ENCODE data around the gene XXYLT1. TPM values are rescaled to one million over a fixed set of nuclear protein-coding genes. Genes with fewer than 3 reads are reported as not detected.

The XXYLT1 gene
- polyA plus RNA-seq, 2 of the 4 experiments (the other 2 are of a cell fraction): 11.9 to 12.0 TPM

DNA sequence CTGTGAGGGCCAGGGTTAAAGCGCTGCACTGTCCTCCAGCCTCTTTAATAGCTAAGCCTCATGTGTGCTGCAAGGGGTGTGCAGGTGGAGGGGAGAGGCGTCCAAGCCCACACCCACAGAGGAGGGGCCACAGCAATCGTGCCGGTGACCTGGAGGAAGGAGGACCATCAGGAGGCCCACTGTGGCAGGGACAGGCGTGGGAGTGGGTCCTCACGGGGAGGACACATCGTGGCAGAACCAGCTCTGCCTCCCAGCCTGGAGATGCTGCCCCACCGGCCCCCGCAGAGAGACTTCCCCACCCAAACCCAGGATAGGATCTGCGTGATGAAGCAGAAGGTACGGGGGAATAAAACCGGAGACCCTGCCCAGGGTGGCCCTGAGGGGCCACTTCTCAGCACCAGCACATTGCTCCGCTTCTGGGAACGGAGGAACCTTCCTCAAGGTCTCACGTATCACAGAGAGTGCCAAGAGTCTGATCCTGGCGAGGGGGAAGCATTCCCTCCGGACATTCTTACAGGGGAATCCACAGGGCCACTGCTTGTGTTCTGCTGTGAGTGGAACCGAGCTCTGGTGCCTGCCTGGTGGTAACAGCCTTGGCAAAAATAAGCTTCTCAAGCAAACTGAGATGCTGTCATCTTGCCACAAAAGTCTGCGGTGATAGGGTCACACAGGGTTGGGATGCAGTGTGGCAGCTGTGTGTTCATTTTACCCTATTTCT, 199.8 kb downstream of the XXYLT1 start:
- CTCF ChIA-PET: no interaction called here
- no peak for DNase-seq (ENCODE audit: low read depth in 1 of 2, low spot score in 1 of 2)

GRCh38 chr3:195070336-195070735, 200.6 kb downstream of the XXYLT1 start:
- Histone ChIP-seq H3K4me2 (no peak overlapping the region), H3K4me3 (no peak overlapping the region), H3K27ac (no peak overlapping the region), H3K9me3 (no peaks in the 10 kb centered on the region), H3K4me1 (no peaks in the 10 kb centered on the region)
- ATAC-seq: no peak
- no peak for DNase-seq (ENCODE audit: low read depth in 1 of 2, low spot score in 1 of 2)
- TF ChIP-seq CBX8 (IDR thresholded peaks at IDR 0.05) (no peak), ZNF302 (CRISPR knock-in tag; IDR thresholded peaks at IDR 0.05) (no peak), SREBF2 (IDR thresholded peaks at IDR 0.05) (no peak), HOXB13 (CRISPR knock-in tag; IDR thresholded peaks at IDR 0.05; ENCODE audit: low read depth) (no peak), EHF (CRISPR knock-in tag; IDR thresholded peaks at IDR 0.05) (no peak), NFE2L2 (conservative IDR thresholded peaks at IDR 0.05; ENCODE audit: low read length) (no peak)
- TF ChIP-seq, protein P1, sequence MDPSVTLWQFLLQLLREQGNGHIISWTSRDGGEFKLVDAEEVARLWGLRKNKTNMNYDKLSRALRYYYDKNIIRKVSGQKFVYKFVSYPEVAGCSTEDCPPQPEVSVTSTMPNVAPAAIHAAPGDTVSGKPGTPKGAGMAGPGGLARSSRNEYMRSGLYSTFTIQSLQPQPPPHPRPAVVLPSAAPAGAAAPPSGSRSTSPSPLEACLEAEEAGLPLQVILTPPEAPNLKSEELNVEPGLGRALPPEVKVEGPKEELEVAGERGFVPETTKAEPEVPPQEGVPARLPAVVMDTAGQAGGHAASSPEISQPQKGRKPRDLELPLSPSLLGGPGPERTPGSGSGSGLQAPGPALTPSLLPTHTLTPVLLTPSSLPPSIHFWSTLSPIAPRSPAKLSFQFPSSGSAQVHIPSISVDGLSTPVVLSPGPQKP (IDR thresholded peaks at IDR 0.05; ENCODE audit: low read depth, low read length): no peak
- TF ChIP-seq, protein P2, sequence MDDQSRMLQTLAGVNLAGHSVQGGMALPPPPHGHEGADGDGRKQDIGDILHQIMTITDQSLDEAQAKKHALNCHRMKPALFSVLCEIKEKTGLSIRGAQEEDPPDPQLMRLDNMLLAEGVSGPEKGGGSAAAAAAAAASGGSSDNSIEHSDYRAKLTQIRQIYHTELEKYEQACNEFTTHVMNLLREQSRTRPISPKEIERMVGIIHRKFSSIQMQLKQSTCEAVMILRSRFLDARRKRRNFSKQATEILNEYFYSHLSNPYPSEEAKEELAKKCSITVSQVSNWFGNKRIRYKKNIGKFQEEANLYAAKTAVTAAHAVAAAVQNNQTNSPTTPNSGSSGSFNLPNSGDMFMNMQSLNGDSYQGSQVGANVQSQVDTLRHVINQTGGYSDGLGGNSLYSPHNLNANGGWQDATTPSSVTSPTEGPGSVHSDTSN (IDR thresholded peaks at IDR 0.05): no peak
- 68% methylated on average over 6 of the region's 6 CpGs for WGBS (ENCODE audit: missing lambda C conversion rate)
- FAIRE-seq: no peak
- ChIA-PET POLR2A (no interaction called here), CTCF (no interaction called here)

More for the DNA sequence above, 199.8 kb downstream of the XXYLT1 start:
- Histone ChIP-seq H3K4me3 (no peak overlapping the region), H3K9me3 (no peaks in the 10 kb centered on the region), H3K4me1 (no peaks in the 10 kb centered on the region), H3K4me2 (no peak overlapping the region), H3K27ac (no peak overlapping the region)
- TF ChIP-seq RFX5 (IDR thresholded peaks at IDR 0.05): no peak
- no peak for TF ChIP-seq TFCP2L1 (CRISPR knock-in tag; IDR thresholded peaks at IDR 0.05)
- TF ChIP-seq EP300 (IDR thresholded peaks at IDR 0.05): no peak
- TF ChIP-seq EHMT2 (IDR thresholded peaks at IDR 0.05; ENCODE audit: low read depth): no peak
- TF ChIP-seq MAZ (IDR thresholded peaks at IDR 0.05; ENCODE audit: borderline replicate concordance, low read depth, low read length): no peak
- TF ChIP-seq, protein P3, sequence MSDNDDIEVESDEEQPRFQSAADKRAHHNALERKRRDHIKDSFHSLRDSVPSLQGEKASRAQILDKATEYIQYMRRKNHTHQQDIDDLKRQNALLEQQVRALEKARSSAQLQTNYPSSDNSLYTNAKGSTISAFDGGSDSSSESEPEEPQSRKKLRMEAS (IDR thresholded peaks at IDR 0.05): no peak
- TF ChIP-seq FOSL2 (IDR thresholded peaks at IDR 0.05): no peak
- no peak for TF ChIP-seq FOSL2 (CRISPR knock-in tag; IDR thresholded peaks at IDR 0.05)
- no peak for TF ChIP-seq ZFP36 (IDR thresholded peaks at IDR 0.05; ENCODE audit: borderline replicate concordance, partially characterized antibody)
- TF ChIP-seq GATA3 (IDR thresholded peaks at IDR 0.05; ENCODE audit: borderline replicate concordance): no peak
- WGBS (ENCODE audit: missing lambda C conversion rate): 91% methylated on average over 13 of the region's 19 CpGs
- POLR2A ChIA-PET: interaction anchor here (1.0 kb wide), 1 partner anchor 22 kb away, joined by 4 read pairs; no protein-coding TSS in a partner anchor
- ATAC-seq (no peak), FAIRE-seq (no peak)

- FAIRE-seq (no peak), ATAC-seq (no peak), DNase-seq (ENCODE audit: low read depth in 1 of 2, low spot score in 1 of 2) (no peak)
- 93% methylated on average over 11 of the region's 33 CpGs for WGBS (ENCODE audit: missing lambda C conversion rate)
- H3K4me1 ChIP-seq: no peaks in the 10 kb centered on the region
- no peak overlapping the region for H3K4me3 ChIP-seq
- ChIA-PET CTCF (no interaction called here), POLR2A (no interaction called here)
- H3K9me3 ChIP-seq: no peaks in the 10 kb centered on the region
- TF ChIP-seq HEYL (CRISPR knock-in tag; IDR thresholded peaks at IDR 0.05) (no peak), MYC (IDR thresholded peaks at IDR 0.05; ENCODE audit: borderline replicate concordance, low read length) (no peak), ZSCAN20 (CRISPR knock-in tag; IDR thresholded peaks at IDR 0.05) (no peak), HES2 (IDR thresholded peaks at IDR 0.05) (no peak), POLR2A (IDR thresholded peaks at IDR 0.05; ENCODE audit: low read length) (no peak), USF2 (IDR thresholded peaks at IDR 0.05) (no peak), NFE2L2 (conservative IDR thresholded peaks at IDR 0.05; ENCODE audit: low read length) (no peak), EP300 (IDR thresholded peaks at IDR 0.05) (no peak)
- TF ChIP-seq, protein P4, sequence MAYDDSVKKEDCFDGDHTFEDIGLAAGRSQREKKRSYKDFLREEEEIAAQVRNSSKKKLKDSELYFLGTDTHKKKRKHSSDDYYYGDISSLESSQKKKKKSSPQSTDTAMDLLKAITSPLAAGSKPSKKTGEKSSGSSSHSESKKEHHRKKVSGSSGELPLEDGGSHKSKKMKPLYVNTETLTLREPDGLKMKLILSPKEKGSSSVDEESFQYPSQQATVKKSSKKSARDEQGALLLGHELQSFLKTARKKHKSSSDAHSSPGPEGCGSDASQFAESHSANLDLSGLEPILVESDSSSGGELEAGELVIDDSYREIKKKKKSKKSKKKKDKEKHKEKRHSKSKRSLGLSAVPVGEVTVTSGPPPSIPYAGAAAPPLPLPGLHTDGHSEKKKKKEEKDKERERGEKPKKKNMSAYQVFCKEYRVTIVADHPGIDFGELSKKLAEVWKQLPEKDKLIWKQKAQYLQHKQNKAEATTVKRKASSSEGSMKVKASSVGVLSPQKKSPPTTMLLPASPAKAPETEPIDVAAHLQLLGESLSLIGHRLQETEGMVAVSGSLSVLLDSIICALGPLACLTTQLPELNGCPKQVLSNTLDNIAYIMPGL (CRISPR knock-in tag; IDR thresholded peaks at IDR 0.05; ENCODE audit: borderline replicate concordance): no peak
- no peak overlapping the region for H3K4me2 ChIP-seq
- no peak overlapping the region for H3K27ac ChIP-seq
Measured at GRCh38 chr3:195069501-195070251, 201.3 kb downstream of the XXYLT1 start.

Data from A549 (cell line).